ENCODE measurements around the gene DVL2.

Gene DVL2

GRCh38 chr17:7226721-7227710, 7.3 kb downstream of the DVL2 start:
- Histone ChIP-seq H3K9ac (ENCODE audit: low read depth in 1 of 2, low read length in 2 of 2) (no peak overlapping the region), H3K27me3 (ENCODE audit: control insufficient read depth in 1 of 2, insufficient read depth in 2 of 2, low read length in 2 of 2) (no peaks in the 10 kb centered on the region), H3K4me1 (ENCODE audit: control insufficient read depth in 1 of 2, insufficient read depth in 2 of 2, low read length in 2 of 2) (peaks cover 0 to 16% of the 10 kb centered on the region in 2 donors), H3K36me3 (ENCODE audit: control insufficient read depth in 1 of 2, insufficient read depth in 2 of 2, low read length in 2 of 2) (peaks cover 50 to 82% of the 10 kb centered on the region in 2 donors), H3K9me3 (ENCODE audit: control insufficient read depth in 1 of 2, low read length in 2 of 2) (no peaks in the 10 kb centered on the region), H3K27ac (ENCODE audit: low read depth, low read length) (no peak overlapping the region), H3K4me3 (ENCODE audit: low read depth in 1 of 2, low read length in 2 of 2) (no peak overlapping the region)

- Histone ChIP-seq H3K9me3 (ENCODE audit: control insufficient read depth in 1 of 2, low read length in 2 of 2) (no peaks in the 10 kb centered on the region), H3K36me3 (ENCODE audit: control insufficient read depth in 1 of 2, insufficient read depth in 2 of 2, low read length in 2 of 2) (peaks cover 58 to 93% of the 10 kb centered on the region in 2 donors), H3K27me3 (ENCODE audit: control insufficient read depth in 1 of 2, insufficient read depth in 2 of 2, low read length in 2 of 2) (no peaks in the 10 kb centered on the region), H3K4me3 (ENCODE audit: low read depth in 1 of 2, low read length in 2 of 2) (no peak overlapping the region), H3K27ac (ENCODE audit: low read depth, low read length) (no peak overlapping the region), H3K9ac (ENCODE audit: low read depth in 1 of 2, low read length in 2 of 2) (no peak overlapping the region), H3K4me1 (ENCODE audit: control insufficient read depth in 1 of 2, insufficient read depth in 2 of 2, low read length in 2 of 2) (peaks cover 11 to 25% of the 10 kb centered on the region in 2 donors)
These were observed 8.5 kb downstream of the DVL2 start for GRCh38 chr17:7225711-7226331.

GRCh38 chr17:7224661-7225111, 9.6 kb downstream of the DVL2 start:
- Histone ChIP-seq H3K36me3 (ENCODE audit: control insufficient read depth in 1 of 2, insufficient read depth in 2 of 2, low read length in 2 of 2) (peaks cover 55 to 84% of the 10 kb centered on the region in 2 donors), H3K4me3 (ENCODE audit: low read depth in 1 of 2, low read length in 2 of 2) (no peak overlapping the region), H3K9me3 (ENCODE audit: control insufficient read depth in 1 of 2, low read length in 2 of 2) (no peaks in the 10 kb centered on the region), H3K4me1 (ENCODE audit: control insufficient read depth in 1 of 2, insufficient read depth in 2 of 2, low read length in 2 of 2) (peaks cover 18 to 30% of the 10 kb centered on the region in 2 donors), H3K27me3 (ENCODE audit: control insufficient read depth in 1 of 2, insufficient read depth in 2 of 2, low read length in 2 of 2) (no peaks in the 10 kb centered on the region), H3K27ac (ENCODE audit: low read depth, low read length) (no peak overlapping the region), H3K9ac (ENCODE audit: low read depth in 1 of 2, low read length in 2 of 2) (no peak overlapping the region)

GRCh38 chr17:7224110-7224509, 10.2 kb downstream of the DVL2 start:
- no peaks in the 10 kb centered on the region for H3K9me3 ChIP-seq (ENCODE audit: control insufficient read depth in 1 of 2, low read length in 2 of 2)
- H3K9ac ChIP-seq (ENCODE audit: low read depth in 1 of 2, low read length in 2 of 2): no peak overlapping the region
- peaks cover 52 to 78% of the 10 kb centered on the region in 2 donors for H3K36me3 ChIP-seq (ENCODE audit: control insufficient read depth in 1 of 2, insufficient read depth in 2 of 2, low read length in 2 of 2)
- no peak overlapping the region for H3K4me3 ChIP-seq (ENCODE audit: low read depth in 1 of 2, low read length in 2 of 2)
- H3K27ac ChIP-seq (ENCODE audit: low read depth, low read length): peak overlapping the region; percentile 17
- H3K4me1 ChIP-seq (ENCODE audit: control insufficient read depth in 1 of 2, insufficient read depth in 2 of 2, low read length in 2 of 2): peaks cover 23 to 35% of the 10 kb centered on the region in 2 donors
- H3K27me3 ChIP-seq (ENCODE audit: control insufficient read depth in 1 of 2, insufficient read depth in 2 of 2, low read length in 2 of 2): no peaks in the 10 kb centered on the region

GRCh38 chr17:7223375-7223774, 10.9 kb downstream of the DVL2 start:
- H3K27ac ChIP-seq (ENCODE audit: low read depth, low read length): no peak overlapping the region
- peaks cover 27 to 40% of the 10 kb centered on the region in 2 donors for H3K4me1 ChIP-seq (ENCODE audit: control insufficient read depth in 1 of 2, insufficient read depth in 2 of 2, low read length in 2 of 2)
- no peaks in the 10 kb centered on the region for H3K9me3 ChIP-seq (ENCODE audit: control insufficient read depth in 1 of 2, low read length in 2 of 2)
- H3K36me3 ChIP-seq (ENCODE audit: control insufficient read depth in 1 of 2, insufficient read depth in 2 of 2, low read length in 2 of 2): peaks cover 52 to 71% of the 10 kb centered on the region in 2 donors
- H3K27me3 ChIP-seq (ENCODE audit: control insufficient read depth in 1 of 2, insufficient read depth in 2 of 2, low read length in 2 of 2): no peaks in the 10 kb centered on the region
- H3K9ac ChIP-seq (ENCODE audit: low read depth in 1 of 2, low read length in 2 of 2): no peak overlapping the region
- peak overlapping the region in 1 of 2 donors; percentile 32 for H3K4me3 ChIP-seq (ENCODE audit: low read depth in 1 of 2, low read length in 2 of 2)

- no peak overlapping the region for H3K9ac ChIP-seq (ENCODE audit: low read depth in 1 of 2, low read length in 2 of 2)
These were observed 11.4 kb downstream of the DVL2 start for GRCh38 chr17:7222972-7223292.

GRCh38 chr17:7222093-7222971, 12.0 kb downstream of the DVL2 start:
- Histone ChIP-seq H3K9me3 (ENCODE audit: control insufficient read depth in 1 of 2, low read length in 2 of 2) (no peaks in the 10 kb centered on the region), H3K9ac (ENCODE audit: low read depth in 1 of 2, low read length in 2 of 2) (peak overlapping the region in 1 of 2 donors; percentile 85), H3K4me3 (ENCODE audit: low read depth in 1 of 2, low read length in 2 of 2) (no peak overlapping the region), H3K36me3 (ENCODE audit: control insufficient read depth in 1 of 2, insufficient read depth in 2 of 2, low read length in 2 of 2) (peaks cover 44 to 62% of the 10 kb centered on the region in 2 donors), H3K4me1 (ENCODE audit: control insufficient read depth in 1 of 2, insufficient read depth in 2 of 2, low read length in 2 of 2) (peaks cover 35 to 48% of the 10 kb centered on the region in 2 donors), H3K27ac (ENCODE audit: low read depth, low read length) (no peak overlapping the region), H3K27me3 (ENCODE audit: control insufficient read depth in 1 of 2, insufficient read depth in 2 of 2, low read length in 2 of 2) (no peaks in the 10 kb centered on the region)

More at GRCh38 chr17:7222972-7223292, 11.4 kb downstream of the DVL2 start:
- Histone ChIP-seq H3K27me3 (ENCODE audit: control insufficient read depth in 1 of 2, insufficient read depth in 2 of 2, low read length in 2 of 2) (no peaks in the 10 kb centered on the region), H3K9me3 (ENCODE audit: control insufficient read depth in 1 of 2, low read length in 2 of 2) (no peaks in the 10 kb centered on the region), H3K4me1 (ENCODE audit: control insufficient read depth in 1 of 2, insufficient read depth in 2 of 2, low read length in 2 of 2) (peaks cover 31 to 44% of the 10 kb centered on the region in 2 donors), H3K36me3 (ENCODE audit: control insufficient read depth in 1 of 2, insufficient read depth in 2 of 2, low read length in 2 of 2) (peaks cover 47 to 67% of the 10 kb centered on the region in 2 donors), H3K27ac (ENCODE audit: low read depth, low read length) (no peak overlapping the region), H3K4me3 (ENCODE audit: low read depth in 1 of 2, low read length in 2 of 2) (no peak overlapping the region)

GRCh38 chr17:7221278-7222092, 12.8 kb downstream of the DVL2 start:
- Histone ChIP-seq H3K27ac (ENCODE audit: low read depth, low read length) (peak overlapping the region; percentile 98), H3K4me3 (ENCODE audit: low read depth in 1 of 2, low read length in 2 of 2) (peak overlapping the region; percentile 90 to 92)

More at GRCh38 chr17:7221278-7222092, 12.8 kb downstream of the DVL2 start:
- Histone ChIP-seq H3K27me3 (ENCODE audit: control insufficient read depth in 1 of 2, insufficient read depth in 2 of 2, low read length in 2 of 2) (no peaks in the 10 kb centered on the region), H3K9ac (ENCODE audit: low read depth in 1 of 2, low read length in 2 of 2) (peak overlapping the region; percentile 85 to 95), H3K4me1 (ENCODE audit: control insufficient read depth in 1 of 2, insufficient read depth in 2 of 2, low read length in 2 of 2) (peaks cover 38 to 48% of the 10 kb centered on the region in 2 donors), H3K9me3 (ENCODE audit: control insufficient read depth in 1 of 2, low read length in 2 of 2) (no peaks in the 10 kb centered on the region), H3K36me3 (ENCODE audit: control insufficient read depth in 1 of 2, insufficient read depth in 2 of 2, low read length in 2 of 2) (peaks cover 39 to 54% of the 10 kb centered on the region in 2 donors)
